Measurements from ENCODE around the gene RIC8A. TPM values are rescaled to one million over a fixed set of nuclear protein-coding genes. Genes with fewer than 3 reads are reported as not detected.

Gene RIC8A
- total RNA-seq, 4 donors from 2014 or later: 84.5 to 376 (median 192) TPM

DNA sequence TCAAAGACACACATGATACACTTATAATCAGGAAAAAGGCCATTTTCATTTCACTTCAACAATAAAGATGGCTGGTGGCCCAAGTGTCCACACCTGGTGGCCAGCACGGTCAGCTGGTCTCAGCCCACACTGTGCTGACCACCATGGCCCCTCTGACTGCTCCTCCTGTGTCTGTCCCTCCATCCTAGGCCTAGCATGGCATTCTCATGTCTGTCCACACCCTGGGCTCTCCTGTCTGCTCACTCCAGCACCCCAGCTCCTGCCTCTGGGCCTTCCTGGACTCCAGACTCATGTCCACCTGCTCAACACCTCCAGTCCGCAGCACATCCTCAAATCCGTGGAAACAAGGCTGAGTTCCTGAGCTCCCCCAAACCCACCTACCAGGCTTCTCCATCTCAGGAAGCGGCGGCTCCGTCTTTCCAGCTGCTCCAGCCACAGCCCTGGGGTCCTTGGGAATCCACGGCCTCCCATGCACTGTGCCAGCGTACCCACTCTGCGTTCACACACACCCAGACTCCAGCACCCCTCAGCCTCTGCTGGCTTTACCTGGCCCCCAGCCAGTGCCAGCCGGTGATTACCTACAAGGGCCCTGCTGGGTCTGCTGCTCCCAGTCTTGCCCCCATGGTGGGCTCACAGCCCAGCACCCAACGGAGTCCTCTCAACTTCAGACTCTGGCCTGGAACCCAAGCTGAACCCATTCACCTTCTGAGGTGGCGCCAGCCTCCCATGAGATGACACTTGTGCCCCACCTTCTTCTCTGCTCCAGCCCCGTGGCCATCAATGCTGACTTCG lies 14.7 kb downstream of the RIC8A start:
- no peaks in the 10 kb centered on the region for H3K4me1 ChIP-seq
- no peak for DNase-seq
- H3K27me3 ChIP-seq: no peaks in the 10 kb centered on the region
- intact Hi-C loops (cut with DNase I; ENCODE audit: low total_unique reads): no loop called here
- no peak overlapping the region for H3K27ac ChIP-seq
- H3K36me3 ChIP-seq: no peaks in the 10 kb centered on the region
- no peak overlapping the region for H3K4me3 ChIP-seq
- no peaks in the 10 kb centered on the region for H3K9me3 ChIP-seq
- TF ChIP-seq POLR2A (IDR thresholded peaks at IDR 0.05): no peak
- TF ChIP-seq, protein P1, sequence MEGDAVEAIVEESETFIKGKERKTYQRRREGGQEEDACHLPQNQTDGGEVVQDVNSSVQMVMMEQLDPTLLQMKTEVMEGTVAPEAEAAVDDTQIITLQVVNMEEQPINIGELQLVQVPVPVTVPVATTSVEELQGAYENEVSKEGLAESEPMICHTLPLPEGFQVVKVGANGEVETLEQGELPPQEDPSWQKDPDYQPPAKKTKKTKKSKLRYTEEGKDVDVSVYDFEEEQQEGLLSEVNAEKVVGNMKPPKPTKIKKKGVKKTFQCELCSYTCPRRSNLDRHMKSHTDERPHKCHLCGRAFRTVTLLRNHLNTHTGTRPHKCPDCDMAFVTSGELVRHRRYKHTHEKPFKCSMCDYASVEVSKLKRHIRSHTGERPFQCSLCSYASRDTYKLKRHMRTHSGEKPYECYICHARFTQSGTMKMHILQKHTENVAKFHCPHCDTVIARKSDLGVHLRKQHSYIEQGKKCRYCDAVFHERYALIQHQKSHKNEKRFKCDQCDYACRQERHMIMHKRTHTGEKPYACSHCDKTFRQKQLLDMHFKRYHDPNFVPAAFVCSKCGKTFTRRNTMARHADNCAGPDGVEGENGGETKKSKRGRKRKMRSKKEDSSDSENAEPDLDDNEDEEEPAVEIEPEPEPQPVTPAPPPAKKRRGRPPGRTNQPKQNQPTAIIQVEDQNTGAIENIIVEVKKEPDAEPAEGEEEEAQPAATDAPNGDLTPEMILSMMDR (IDR thresholded peaks at IDR 0.05): no peak

DNA sequence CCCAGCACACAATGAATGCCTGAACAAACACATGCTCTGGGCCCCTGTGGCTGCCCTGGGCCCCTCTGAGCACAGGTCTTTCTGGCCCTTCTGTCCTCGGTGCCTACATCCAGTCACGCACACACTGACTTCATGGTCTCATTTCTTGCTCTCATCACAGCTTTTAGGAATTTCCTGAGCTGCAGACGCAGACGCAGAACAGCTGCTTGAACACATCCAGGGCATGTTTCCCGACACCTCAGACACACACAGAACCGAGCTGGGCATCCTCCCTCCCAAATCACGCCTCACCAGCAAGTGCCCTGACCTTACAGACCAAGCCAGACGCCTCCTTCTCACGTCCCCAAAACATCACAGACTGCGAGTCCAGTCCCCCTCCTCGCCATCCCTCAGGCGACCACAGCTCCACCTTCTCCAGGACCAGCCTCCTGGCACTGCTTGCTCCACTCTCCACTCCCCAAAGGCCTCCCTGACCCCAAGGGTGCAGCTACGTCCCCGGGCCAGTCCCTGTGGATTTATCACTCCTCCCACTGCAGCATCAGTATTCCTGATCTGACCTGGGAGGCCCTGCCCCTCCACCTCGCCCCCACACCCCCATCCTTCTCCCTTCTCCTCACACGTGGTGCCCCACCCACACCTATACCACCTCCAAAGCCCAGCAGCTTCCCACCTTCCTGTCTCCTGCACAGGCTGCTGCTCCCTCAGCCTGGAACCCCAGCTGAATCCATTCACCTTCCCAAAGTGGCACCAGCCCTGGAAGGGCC lies 15.7 kb downstream of the RIC8A start:
- intact Hi-C loops (cut with DNase I; ENCODE audit: low total_unique reads): no loop called here
- Histone ChIP-seq H3K9me3 (no peaks in the 10 kb centered on the region), H3K4me3 (no peak overlapping the region), H3K4me1 (no peaks in the 10 kb centered on the region), H3K27me3 (no peaks in the 10 kb centered on the region), H3K27ac (no peak overlapping the region), H3K36me3 (no peaks in the 10 kb centered on the region)
- no peak for DNase-seq
- TF ChIP-seq POLR2A (IDR thresholded peaks at IDR 0.05): no peak
- TF ChIP-seq, protein P1 (IDR thresholded peaks at IDR 0.05): no peak

DNA sequence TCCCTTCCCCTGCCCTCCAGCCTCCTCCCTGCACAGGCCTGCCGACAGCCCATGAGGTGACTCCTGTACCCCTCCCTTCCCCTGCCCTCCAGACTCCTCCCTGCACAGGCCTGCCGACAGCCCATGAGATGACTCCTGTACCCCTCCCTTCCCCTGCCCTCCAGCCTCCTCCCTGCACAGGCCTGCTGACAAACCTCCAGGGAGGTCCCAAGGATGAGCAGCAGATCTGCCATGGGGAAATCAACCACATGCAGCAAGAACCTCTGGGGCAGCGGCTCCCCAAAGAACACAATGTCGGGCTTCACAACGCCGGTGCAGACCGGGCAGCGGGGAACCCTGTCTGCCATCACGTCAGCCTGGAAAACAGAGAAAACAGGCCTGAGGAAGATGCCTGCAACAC lies 16.4 kb downstream of the RIC8A start:
- Histone ChIP-seq H3K4me3 (no peak overlapping the region), H3K9me3 (no peaks in the 10 kb centered on the region), H3K27me3 (no peaks in the 10 kb centered on the region), H3K4me1 (no peaks in the 10 kb centered on the region), H3K27ac (no peak overlapping the region), H3K36me3 (no peaks in the 10 kb centered on the region)
- intact Hi-C loops (cut with DNase I; ENCODE audit: low total_unique reads): no loop called here
- no peak for TF ChIP-seq POLR2A (IDR thresholded peaks at IDR 0.05)
- TF ChIP-seq, protein P1 (IDR thresholded peaks at IDR 0.05): no peak
- DNase-seq: no peak

DNA sequence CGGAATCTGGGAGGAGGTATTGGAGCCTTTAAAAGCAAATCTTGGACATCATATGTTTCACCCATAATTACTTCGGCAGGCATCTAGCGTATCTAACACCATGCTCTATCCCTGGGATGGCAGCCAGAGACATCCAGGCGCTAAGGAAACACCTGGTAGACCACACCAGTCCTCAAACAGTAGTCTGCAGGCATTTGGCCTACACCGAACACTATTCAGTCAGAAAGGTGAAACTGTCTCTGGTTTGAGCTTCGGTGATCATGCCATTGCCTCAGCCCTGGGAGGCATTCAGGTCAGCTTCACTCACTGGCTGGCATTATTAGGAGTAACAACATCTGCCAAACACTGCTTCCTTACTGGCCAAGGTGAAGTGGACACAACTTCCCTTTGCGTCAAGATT lies 16.9 kb downstream of the RIC8A start:
- Histone ChIP-seq H3K9me3 (no peaks in the 10 kb centered on the region), H3K27me3 (no peaks in the 10 kb centered on the region), H3K4me3 (no peak overlapping the region), H3K4me1 (no peaks in the 10 kb centered on the region), H3K36me3 (no peaks in the 10 kb centered on the region), H3K27ac (no peak overlapping the region)
- intact Hi-C loops (cut with DNase I; ENCODE audit: low total_unique reads): no loop called here
- TF ChIP-seq, protein P1 (IDR thresholded peaks at IDR 0.05): no peak
- no peak for TF ChIP-seq POLR2A (IDR thresholded peaks at IDR 0.05)
- no peak for DNase-seq
